HL-60 (cell line): ENCODE measurements around the gene NKX2-3.

Source experiments
- DNase-seq, 2 experiments: peaks; one replicate each; pipeline ENCODE4 v3.0.0-alpha.2; 2010 to 2020; ENCODE audit warnings: low read depth in 1 of 2, low spot score in 1 of 2
- H3K27ac ChIP-seq: fragments of 250-450 bp; sonication (Bioruptor Pico); replicated peaks from 2 replicates; pipeline ENCODE4 v1.5.1; 2020; ENCODE audit warnings: mild to moderate bottlenecking, moderate library complexity
- H3K27me3 ChIP-seq: fragments of 250-450 bp; sonication (Bioruptor Pico); 2 replicates; pipeline ENCODE4 v1.5.1; 2021; ENCODE audit warnings: mild to moderate bottlenecking, moderate library complexity; ENCODE audit not compliant: insufficient read depth, poor library complexity, severe bottlenecking
- H3K4me3 ChIP-seq: replicated peaks from 2 replicates; pipeline ENCODE4 v1.5.1; 2011; ENCODE audit warnings: mild to moderate bottlenecking, control low read depth, low read length; ENCODE audit not compliant: insufficient read depth
- CTCF ChIP-seq: IDR thresholded peaks from one replicate; pipeline ENCODE4 v1.5.1; 2011; ENCODE audit warnings: low read length, control low read depth, inconsistent platforms; ENCODE audit not compliant: insufficient read depth
- GABPA ChIP-seq: IDR thresholded peaks from 2 replicates; pipeline ENCODE4 v1.6.1; 2012; ENCODE audit warnings: low read depth
- POLR2AphosphoS5 ChIP-seq: IDR thresholded peaks from 2 replicates; pipeline ENCODE4 v1.6.1; 2012; ENCODE audit warnings: low read depth
- REST ChIP-seq: IDR thresholded peaks from 2 replicates; pipeline ENCODE4 v1.6.1; 2012; ENCODE audit warnings: low read depth; ENCODE audit not compliant: insufficient replicate concordance
- SPI1 ChIP-seq: IDR thresholded peaks from 2 replicates; pipeline ENCODE4 v1.6.1; 2012; ENCODE audit warnings: low read depth, mild to moderate bottlenecking, borderline replicate concordance

Gene NKX2-3

GRCh38 chr10:99565166-99565565 lies 32.4 kb downstream of the NKX2-3 start:
- H3K27ac ChIP-seq, result no peak overlapping the region
- no peak for DNase-seq
- TF ChIP-seq CTCF (no peak), POLR2AphosphoS5 (no peak), SPI1 (no peak), REST (no peak), GABPA (no peak)
- H3K4me3 ChIP-seq, result no peak overlapping the region
- peaks cover 5% of the 10 kb centered on the region for H3K27me3 ChIP-seq

GRCh38 chr10:99569253-99569939 lies 36.7 kb downstream of the NKX2-3 start:
- no peak for TF ChIP-seq GABPA
- no peak for TF ChIP-seq CTCF
- Histone ChIP-seq H3K4me3 (no peak overlapping the region), H3K27ac (no peak overlapping the region), H3K27me3 (no peaks in the 10 kb centered on the region)
- no peak for DNase-seq

- H3K4me3 ChIP-seq, result no peak overlapping the region
Observed at GRCh38 chr10:99569961-99570360, 37.2 kb downstream of the NKX2-3 start.

More at GRCh38 chr10:99569961-99570360, 37.2 kb downstream of the NKX2-3 start:
- TF ChIP-seq GABPA (no peak), POLR2AphosphoS5 (no peak), REST (no peak), SPI1 (no peak), CTCF (no peak)
- H3K27me3 ChIP-seq, result no peaks in the 10 kb centered on the region
- H3K27ac ChIP-seq, result no peak overlapping the region
- DNase-seq, result no peak
